Mammary epithelial cell (primary cell): ENCODE measurements around the gene C6orf52.

Source experiments
- EZH2 ChIP-seq: IDR thresholded peaks from 2 replicates; pipeline ENCODE4 v1.6.1; 2012; ENCODE audit warnings: low read length, inconsistent platforms, borderline replicate concordance
- TF ChIP-seq, protein P1 (sequence below), 2 donors: IDR thresholded peaks in 1 of 2; conservative IDR thresholded peaks in 1 of 2; 2 replicates each; pipeline ENCODE4 v1.5.1; 2011 to 2012; ENCODE audit warnings: inconsistent platforms in 2 of 2, low read length in 2 of 2, mild to moderate bottlenecking in 2 of 2, control low read depth in 1 of 2, low read depth in 1 of 2; ENCODE audit not compliant: insufficient read depth in 1 of 2; ENCODE audit errors: extremely low read depth in 1 of 2

DNA sequence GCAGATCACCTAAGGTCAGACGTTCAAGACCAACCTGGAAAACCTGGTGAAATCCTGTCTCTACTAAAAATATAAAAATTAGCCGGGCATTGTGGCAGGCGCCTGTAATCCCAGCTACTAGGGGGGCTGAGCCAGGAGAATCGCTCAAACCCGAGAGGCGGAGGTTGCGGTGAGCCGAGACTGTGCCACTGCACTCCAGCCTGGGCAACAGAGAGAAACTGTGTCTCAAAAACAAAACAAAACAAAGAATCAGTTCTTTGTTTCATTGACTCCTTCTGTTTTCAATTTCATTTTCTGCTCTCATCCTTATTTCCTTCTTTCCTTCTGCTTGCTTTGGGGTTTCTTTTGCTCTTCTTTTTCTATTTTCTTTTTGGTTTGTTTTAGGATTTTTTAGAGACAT lies 19.5 kb upstream of the C6orf52 start:
- TF ChIP-seq, protein P1, sequence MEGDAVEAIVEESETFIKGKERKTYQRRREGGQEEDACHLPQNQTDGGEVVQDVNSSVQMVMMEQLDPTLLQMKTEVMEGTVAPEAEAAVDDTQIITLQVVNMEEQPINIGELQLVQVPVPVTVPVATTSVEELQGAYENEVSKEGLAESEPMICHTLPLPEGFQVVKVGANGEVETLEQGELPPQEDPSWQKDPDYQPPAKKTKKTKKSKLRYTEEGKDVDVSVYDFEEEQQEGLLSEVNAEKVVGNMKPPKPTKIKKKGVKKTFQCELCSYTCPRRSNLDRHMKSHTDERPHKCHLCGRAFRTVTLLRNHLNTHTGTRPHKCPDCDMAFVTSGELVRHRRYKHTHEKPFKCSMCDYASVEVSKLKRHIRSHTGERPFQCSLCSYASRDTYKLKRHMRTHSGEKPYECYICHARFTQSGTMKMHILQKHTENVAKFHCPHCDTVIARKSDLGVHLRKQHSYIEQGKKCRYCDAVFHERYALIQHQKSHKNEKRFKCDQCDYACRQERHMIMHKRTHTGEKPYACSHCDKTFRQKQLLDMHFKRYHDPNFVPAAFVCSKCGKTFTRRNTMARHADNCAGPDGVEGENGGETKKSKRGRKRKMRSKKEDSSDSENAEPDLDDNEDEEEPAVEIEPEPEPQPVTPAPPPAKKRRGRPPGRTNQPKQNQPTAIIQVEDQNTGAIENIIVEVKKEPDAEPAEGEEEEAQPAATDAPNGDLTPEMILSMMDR (conservative IDR thresholded peaks at IDR 0.05 in 1 of 2, IDR thresholded peaks at IDR 0.05 in 1 of 2; ENCODE audit: extremely low read depth in 1 of 2, insufficient read depth in 1 of 2, low read depth in 1 of 2, low read length in 2 of 2), result no peak
- TF ChIP-seq EZH2, result no peak
